Measurements from ENCODE around the gene AQP5. TPM values are rescaled to one million over a fixed set of nuclear protein-coding genes. Genes with fewer than 3 reads are reported as not detected.
A peak's percentile ranks its signal among the peaks of the same experiment; 100 is the strongest.

AQP5 gene
- total RNA-seq, 4 donors from 2014 or later, result 0.21 TPM; not detected in 3

GRCh38 chr12:49973361-49973830 is 11.7 kb downstream of the AQP5 start:
- Histone ChIP-seq H3K27ac (no peak overlapping the region), H3K4me3 (no peak overlapping the region), H3K9me3 (no peaks in the 10 kb centered on the region), H3K27me3 (peaks cover 0 to 4% of the 10 kb centered on the region in 2 donors), H3K36me3 (no peaks in the 10 kb centered on the region), H3K4me1 (peaks cover 0 to 38% (median 12%) of the 10 kb centered on the region in 4 donors)
- TF ChIP-seq POLR2A (IDR thresholded peaks at IDR 0.05) (no peak), EP300 (IDR thresholded peaks at IDR 0.05) (no peak), CTCF (IDR thresholded peaks at IDR 0.05) (no peak)
- WGBS, 2 donors, result 75 to 87% methylated on average over 12 to 19 of the region's 19 CpGs
- DNase-seq (ENCODE audit: low spot score in 2 of 2), result no peak

- Histone ChIP-seq H3K27ac (no peak overlapping the region), H3K27me3 (no peaks in the 10 kb centered on the region), H3K36me3 (no peaks in the 10 kb centered on the region), H3K9me3 (no peaks in the 10 kb centered on the region), H3K4me3 (no peak overlapping the region), H3K4me1 (peaks cover 0 to 35% (median 12%) of the 10 kb centered on the region in 4 donors)
- DNase-seq (ENCODE audit: low spot score in 2 of 2), result peak; percentile 41 to 51
- TF ChIP-seq POLR2A (IDR thresholded peaks at IDR 0.05) (no peak), CTCF (IDR thresholded peaks at IDR 0.05) (peak; percentile 30 to 60 (median 44))
- 34 to 80% methylated on average over 1 to 14 of the region's 15 CpGs for WGBS, 2 donors
Measured at GRCh38 chr12:49974231-49974675, 12.6 kb downstream of the AQP5 start.

- H3K36me3 ChIP-seq, result no peaks in the 10 kb centered on the region
- H3K9me3 ChIP-seq, result no peaks in the 10 kb centered on the region
- no peak overlapping the region for H3K4me3 ChIP-seq
- peaks cover 0 to 29% (median 9%) of the 10 kb centered on the region in 4 donors for H3K4me1 ChIP-seq
- TF ChIP-seq POLR2A (IDR thresholded peaks at IDR 0.05) (no peak), CTCF (IDR thresholded peaks at IDR 0.05) (no peak), EP300 (IDR thresholded peaks at IDR 0.05) (no peak)
- 59 to 63% methylated on average over 8 of the region's 8 CpGs for WGBS, 2 donors
- DNase-seq (ENCODE audit: low spot score in 2 of 2), result no peak
- H3K27me3 ChIP-seq, result no peaks in the 10 kb centered on the region
- H3K27ac ChIP-seq, result no peak overlapping the region
Measured at GRCh38 chr12:49974677-49975317, 13.1 kb downstream of the AQP5 start.

GRCh38 chr12:49975318-49975761 is 13.7 kb downstream of the AQP5 start:
- H3K4me1 ChIP-seq, result peaks cover 0 to 24% (median 7%) of the 10 kb centered on the region in 4 donors
- no peaks in the 10 kb centered on the region for H3K9me3 ChIP-seq
- no peak for TF ChIP-seq EP300 (IDR thresholded peaks at IDR 0.05)
- TF ChIP-seq CTCF (IDR thresholded peaks at IDR 0.05), result no peak
- TF ChIP-seq POLR2A (IDR thresholded peaks at IDR 0.05), result no peak
- 66 to 74% methylated on average over 16 to 17 of the region's 17 CpGs for WGBS, 2 donors
- no peaks in the 10 kb centered on the region for H3K36me3 ChIP-seq
- no peak overlapping the region for H3K27ac ChIP-seq
- no peak for DNase-seq (ENCODE audit: low spot score in 2 of 2)
- no peak overlapping the region for H3K4me3 ChIP-seq
- H3K27me3 ChIP-seq, result no peaks in the 10 kb centered on the region

- no peak for DNase-seq (ENCODE audit: low spot score in 2 of 2)
- H3K27ac ChIP-seq, result no peak overlapping the region
Measured at GRCh38 chr12:49976557-49976956, 14.9 kb downstream of the AQP5 start.

More at GRCh38 chr12:49976557-49976956, 14.9 kb downstream of the AQP5 start:
- TF ChIP-seq EP300 (IDR thresholded peaks at IDR 0.05), result no peak
- TF ChIP-seq POLR2A (IDR thresholded peaks at IDR 0.05), result no peak
- TF ChIP-seq CTCF (IDR thresholded peaks at IDR 0.05), result no peak
- H3K36me3 ChIP-seq, result no peaks in the 10 kb centered on the region
- 88 to 89% methylated on average over 2 of the region's 2 CpGs for WGBS, 2 donors
- no peak overlapping the region for H3K4me3 ChIP-seq
- peaks cover 0 to 15% (median 4%) of the 10 kb centered on the region in 4 donors for H3K4me1 ChIP-seq
- H3K9me3 ChIP-seq, result no peaks in the 10 kb centered on the region
- H3K27me3 ChIP-seq, result no peaks in the 10 kb centered on the region
